WTC11 (cell line): Measurements from ENCODE around the gene PPP1R12A. TPM values are rescaled to one million over a fixed set of nuclear protein-coding genes. Genes with fewer than 3 reads are reported as not detected.

ENCODE experiments used
- ATAC-seq: fragments of 200-7000 bp; cut with Tn5 transposase; 2 replicates; pipeline ENCODE4 v1.10.0; 2021; ENCODE audit warnings: mild to moderate bottlenecking, moderate library complexity
- CTCF ChIA-PET: fragments of 300-600 bp; sonication (Branson Sonifier 250); formaldehyde crosslinking; loops from one replicate; lab custom pipeline; 2021; ENCODE audit warnings: antibody characterized with exemption; lab: Charles Lee
- POLR2A ChIA-PET: fragments of 350-600 bp; sonication (Branson Sonifier 250); formaldehyde crosslinking; loops from one replicate; lab custom pipeline; 2021; ENCODE audit warnings: antibody characterized with exemption; lab: Charles Lee
- DNase-seq: peaks from one replicate; pipeline ENCODE4 v3.0.0; 2021; ENCODE audit warnings: low spot score
- H3K27ac Mint-ChIP-seq: 2 replicates; pipeline ENCODE4 v1.8.0; 2021; ENCODE audit warnings: mixed read lengths
- H3K27me3 Mint-ChIP-seq: 2 replicates; pipeline ENCODE4 v1.8.0; 2021; ENCODE audit warnings: low read depth, mild to moderate bottlenecking, moderate library complexity, mixed read lengths
- H3K36me3 Mint-ChIP-seq: 2 replicates; pipeline ENCODE4 v1.8.0; 2021; ENCODE audit warnings: mixed read lengths
- H3K4me1 Mint-ChIP-seq: 2 replicates; pipeline ENCODE4 v1.8.0; 2022; ENCODE audit warnings: mixed read lengths
- H3K4me3 Mint-ChIP-seq: 2 replicates; pipeline ENCODE4 v1.8.0; 2021; ENCODE audit warnings: mild to moderate bottlenecking, moderate library complexity, mixed read lengths
- H3K9me3 Mint-ChIP-seq: 2 replicates; pipeline ENCODE4 v1.8.0; 2021; ENCODE audit warnings: mixed read lengths
- AR ChIP-seq: fragments of 250-450 bp; sonication (Bioruptor Pico); IDR thresholded peaks from 2 replicates; pipeline ENCODE4 v1.9.0; 2021; ENCODE audit warnings: mild to moderate bottlenecking
- ATF2 ChIP-seq: sonication (generic); formaldehyde crosslinking; IDR thresholded peaks from 2 replicates; pipeline ENCODE4 v1.8.1; 2022; ENCODE audit warnings: low read depth, missing genetic modification reagents, borderline replicate concordance
- ATF6 ChIP-seq: sonication (generic); formaldehyde crosslinking; IDR thresholded peaks from 2 replicates; pipeline ENCODE4 v1.8.1; 2023; ENCODE audit warnings: mild to moderate bottlenecking, missing genetic modification reagents
- CREB1 ChIP-seq: sonication (generic); formaldehyde crosslinking; IDR thresholded peaks from 2 replicates; pipeline ENCODE4 v1.8.0; 2023; ENCODE audit warnings: mild to moderate bottlenecking, missing genetic modification reagents
- E2F1 ChIP-seq: sonication (generic); formaldehyde crosslinking; IDR thresholded peaks from 2 replicates; pipeline ENCODE4 v1.8.0; 2022; ENCODE audit warnings: mild to moderate bottlenecking, missing genetic modification reagents
- FOXJ3 ChIP-seq: sonication (generic); formaldehyde crosslinking; IDR thresholded peaks from 2 replicates; pipeline ENCODE4 v1.9.0; 2021; ENCODE audit warnings: missing genetic modification reagents, mild to moderate bottlenecking, borderline replicate concordance
- MYBL2 ChIP-seq: sonication (generic); formaldehyde crosslinking; IDR thresholded peaks from 2 replicates; pipeline ENCODE4 v1.8.1; 2023; ENCODE audit warnings: mild to moderate bottlenecking, moderate library complexity, missing genetic modification reagents
- NR1H2 ChIP-seq: sonication (generic); formaldehyde crosslinking; IDR thresholded peaks from 2 replicates; pipeline ENCODE4 v1.9.0; 2021; ENCODE audit warnings: mild to moderate bottlenecking, moderate library complexity, missing genetic modification reagents
- PREB ChIP-seq: sonication (generic); formaldehyde crosslinking; IDR thresholded peaks from 2 replicates; pipeline ENCODE4 v1.8.1; 2022; ENCODE audit warnings: mild to moderate bottlenecking, missing genetic modification reagents, moderate library complexity, borderline replicate concordance
- PRRX2 ChIP-seq: fragments of 250-450 bp; sonication (Bioruptor Pico); IDR thresholded peaks from 2 replicates; pipeline ENCODE4 v1.8.0; 2021; ENCODE audit warnings: mild to moderate bottlenecking
- ZNF138 ChIP-seq: sonication (generic); formaldehyde crosslinking; conservative IDR thresholded peaks from 2 replicates; pipeline ENCODE4 v1.8.1; 2022; ENCODE audit warnings: mild to moderate bottlenecking, moderate library complexity, missing genetic modification reagents
- ZNF416 ChIP-seq: fragments of 250-450 bp; sonication (Bioruptor Pico); IDR thresholded peaks from 2 replicates; pipeline ENCODE4 v1.9.0; 2021; ENCODE audit warnings: mild to moderate bottlenecking, inconsistent platforms
- total RNA-seq: library from RNA; stranded (reverse); gene quantifications from 3 replicates; pipeline ENCODE4 v1.2.3, GENCODE V29; 2021

PPP1R12A gene
- total RNA-seq, 1 experiment from 2014 or later = 83.8 TPM

GRCh38 chr12:79761341-79761740, 173.6 kb downstream of the PPP1R12A start:
- CTCF ChIA-PET = no interaction called here
- peaks cover 21% of the 10 kb centered on the region for H3K36me3 Mint-ChIP-seq
- no peaks in the 10 kb centered on the region for H3K4me1 Mint-ChIP-seq
- no peak for ATAC-seq
- H3K4me3 Mint-ChIP-seq = no peak overlapping the region
- POLR2A ChIA-PET = no interaction called here
- peaks cover 25% of the 10 kb centered on the region for H3K9me3 Mint-ChIP-seq
- H3K27ac Mint-ChIP-seq = no peak overlapping the region
- no peaks in the 10 kb centered on the region for H3K27me3 Mint-ChIP-seq
- no peak for DNase-seq
- TF ChIP-seq MYBL2 (no peak), PREB (CRISPR knock-in tag) (no peak), ATF2 (CRISPR knock-in tag) (no peak), ZNF138 (no peak), AR (CRISPR knock-in tag) (no peak), ATF6 (CRISPR knock-in tag) (no peak), PRRX2 (CRISPR knock-in tag) (no peak), CREB1 (no peak), NR1H2 (CRISPR knock-in tag) (no peak)
- TF ChIP-seq, all 79 proteins: peak for 0

- no peak for ATAC-seq
Observed at GRCh38 chr12:79747274-79747673, 187.6 kb downstream of the PPP1R12A start.

More at GRCh38 chr12:79747274-79747673, 187.6 kb downstream of the PPP1R12A start:
- Mint-ChIP-seq H3K4me1 (no peaks in the 10 kb centered on the region), H3K36me3 (0 out of 2 replicates have a peak, but pooled peaks cover 6% of the 10 kb centered on the region), H3K27ac (no peak overlapping the region), H3K27me3 (no peaks in the 10 kb centered on the region), H3K9me3 (peaks cover 12% of the 10 kb centered on the region; the same call in 1 of the 2 replicates), H3K4me3 (no peak overlapping the region)
- DNase-seq = no peak
- TF ChIP-seq ZNF416 (no peak), FOXJ3 (no peak), E2F1 (CRISPR knock-in tag) (no peak)
- POLR2A ChIA-PET = no interaction called here
- CTCF ChIA-PET = interaction anchor here (0.7 kb wide), 1 partner anchor 305 kb away, joined by 3 read pairs; no protein-coding TSS in a partner anchor
